Left lobe of liver (tissue), 2 donors: ENCODE data around the gene OPRM1. TPM values are rescaled to one million over a fixed set of nuclear protein-coding genes. Genes with fewer than 3 reads are reported as not detected.

Experiments used
- ATAC-seq: fragments of 200-7000 bp; cut with Tn5 transposase; one replicate; pipeline ENCODE4 v1.9.1; 2020; ENCODE audit warnings: mild to moderate bottlenecking, moderate library complexity
- DNase-seq: peaks from one replicate; pipeline ENCODE4 v3.0.0-alpha.2; 2020; ENCODE audit warnings: low spot score
- total RNA-seq: library from RNA; stranded (reverse); gene quantifications from one replicate; pipeline ENCODE4 v1.2.1, GENCODE V29; 2021
- donor health status: DM: no; HTN: no; CAD: no; lungs with moderate emphysema.
- donor health status: DM: no; HTN: yes; CAD: no.

Gene OPRM1
- total RNA-seq, 1 donor from 2014 or later: not detected

DNA sequence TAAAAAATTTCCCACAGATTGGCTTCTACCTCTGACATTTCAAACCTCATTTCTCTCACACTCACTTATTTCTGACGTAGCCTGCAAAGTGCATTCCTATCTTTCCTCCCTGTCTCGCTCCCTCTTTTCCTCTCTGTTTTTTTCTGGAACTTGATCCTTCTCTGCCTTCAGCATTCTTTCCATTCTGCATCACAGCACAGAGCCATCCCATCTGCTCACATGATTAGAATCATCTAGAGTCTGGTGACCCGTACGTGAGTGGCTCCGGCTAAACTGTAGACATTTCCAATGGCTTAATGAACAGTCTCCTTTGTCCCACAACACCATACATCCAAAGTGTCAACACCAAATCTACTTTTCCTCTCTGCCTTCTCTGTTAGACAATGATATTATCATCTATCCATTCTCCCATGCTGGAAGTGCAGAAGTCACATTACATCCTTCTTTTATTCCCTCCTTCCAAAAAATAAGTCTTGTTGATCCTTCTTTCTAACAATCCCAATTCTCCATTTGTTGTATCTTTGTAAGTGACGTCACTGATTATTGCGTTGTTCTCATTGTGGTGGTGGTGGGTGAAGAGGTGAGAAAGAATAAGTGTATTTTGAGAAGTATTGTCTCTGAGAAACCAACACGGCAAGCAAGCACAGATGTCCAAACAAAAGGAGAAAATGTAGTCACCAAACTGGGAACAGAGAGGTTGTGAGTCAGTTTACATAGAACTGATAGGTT, 41.6 kb downstream of the OPRM1 start:
- ATAC-seq: no peak

GRCh38 chr6:154086510-154086909, 47.5 kb downstream of the OPRM1 start:
- ATAC-seq (no peak), DNase-seq (no peak)

More for the DNA sequence above, 41.6 kb downstream of the OPRM1 start:
- no peak for DNase-seq

DNA sequence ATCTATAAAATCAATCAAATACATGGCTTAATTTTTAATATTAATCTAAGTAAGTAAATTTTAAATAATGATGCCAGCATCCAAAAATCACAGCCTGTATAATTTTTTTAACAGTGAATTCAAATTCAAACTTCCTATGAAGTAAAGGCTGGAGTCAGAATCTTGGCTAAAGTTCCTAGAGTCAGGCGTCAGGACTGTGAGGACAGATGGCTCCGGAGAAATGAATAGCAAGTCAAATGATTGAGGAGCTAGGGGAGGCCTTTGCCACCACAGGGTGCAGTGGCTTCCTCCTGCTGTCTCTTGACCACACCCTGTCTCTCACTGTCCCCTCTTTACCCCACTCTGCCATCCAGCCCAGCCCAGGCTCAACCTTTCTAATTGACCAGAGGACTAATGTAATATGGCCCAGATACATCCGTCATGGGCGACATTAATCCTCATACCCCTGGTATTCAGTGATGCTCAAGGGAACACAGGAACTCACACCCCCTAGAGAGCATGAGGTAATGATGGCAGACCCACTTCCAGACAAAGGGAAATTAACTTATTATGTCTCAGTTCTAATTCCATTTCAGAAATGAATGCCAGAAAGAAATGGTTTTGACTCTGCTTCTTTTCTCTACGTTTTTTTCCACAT, 53.4 kb downstream of the OPRM1 start:
- ATAC-seq: no peak
- no peak for DNase-seq

GRCh38 chr6:154093231-154094044, 54.4 kb downstream of the OPRM1 start:
- DNase-seq: no peak
- no peak for ATAC-seq

DNA sequence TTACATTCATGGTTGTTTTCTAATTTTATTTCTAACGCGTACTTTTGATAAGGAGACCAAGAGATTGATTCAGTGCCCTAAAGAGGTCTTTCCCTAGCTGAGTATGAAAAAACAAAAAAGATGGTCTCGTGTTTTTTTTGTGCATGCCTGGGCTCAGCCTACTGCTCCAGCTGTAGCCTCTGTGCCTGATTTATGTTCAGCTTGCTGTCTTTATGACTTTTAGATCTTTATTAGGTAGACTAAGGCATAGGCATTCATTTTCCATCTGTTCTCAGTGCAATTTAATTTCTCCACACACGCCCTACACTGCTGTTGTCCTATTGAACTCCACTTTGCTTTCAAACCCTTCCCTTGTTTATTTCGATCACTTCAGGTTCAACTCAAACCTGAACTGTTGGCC, 56.5 kb downstream of the OPRM1 start:
- DNase-seq: no peak
- no peak for ATAC-seq

DNA sequence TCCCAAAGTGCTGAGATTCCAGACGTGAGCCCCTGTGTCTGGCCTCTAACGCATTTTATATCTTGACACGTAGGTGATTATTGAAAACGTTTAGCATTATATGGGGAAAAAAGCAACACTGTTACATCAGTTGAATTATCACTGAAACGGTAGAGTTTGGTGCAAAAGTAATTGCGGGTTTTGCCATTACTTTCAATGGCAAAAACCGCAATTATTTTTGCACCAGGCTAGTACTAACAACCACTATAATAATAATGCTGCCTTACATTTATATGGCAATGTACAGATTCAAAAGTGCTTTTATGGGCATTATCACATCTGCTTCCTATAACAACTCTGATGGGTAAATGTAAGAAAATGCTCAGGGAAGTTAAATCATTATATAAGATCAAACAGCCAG, 57.3 kb downstream of the OPRM1 start:
- DNase-seq (no peak), ATAC-seq (no peak)

GRCh38 chr6:154096834-154097233, 57.8 kb downstream of the OPRM1 start:
- ATAC-seq: no peak

GRCh38 chr6:154099211-154099610, 60.2 kb downstream of the OPRM1 start:
- DNase-seq: no peak
- ATAC-seq: no peak

More at GRCh38 chr6:154096834-154097233, 57.8 kb downstream of the OPRM1 start:
- DNase-seq: no peak

GRCh38 chr6:154106251-154106650, 67.2 kb downstream of the OPRM1 start:
- no peak for DNase-seq
- ATAC-seq: no peak

- ATAC-seq: no peak
Observed at GRCh38 chr6:154111025-154111424, 72.0 kb downstream of the OPRM1 start.

DNA sequence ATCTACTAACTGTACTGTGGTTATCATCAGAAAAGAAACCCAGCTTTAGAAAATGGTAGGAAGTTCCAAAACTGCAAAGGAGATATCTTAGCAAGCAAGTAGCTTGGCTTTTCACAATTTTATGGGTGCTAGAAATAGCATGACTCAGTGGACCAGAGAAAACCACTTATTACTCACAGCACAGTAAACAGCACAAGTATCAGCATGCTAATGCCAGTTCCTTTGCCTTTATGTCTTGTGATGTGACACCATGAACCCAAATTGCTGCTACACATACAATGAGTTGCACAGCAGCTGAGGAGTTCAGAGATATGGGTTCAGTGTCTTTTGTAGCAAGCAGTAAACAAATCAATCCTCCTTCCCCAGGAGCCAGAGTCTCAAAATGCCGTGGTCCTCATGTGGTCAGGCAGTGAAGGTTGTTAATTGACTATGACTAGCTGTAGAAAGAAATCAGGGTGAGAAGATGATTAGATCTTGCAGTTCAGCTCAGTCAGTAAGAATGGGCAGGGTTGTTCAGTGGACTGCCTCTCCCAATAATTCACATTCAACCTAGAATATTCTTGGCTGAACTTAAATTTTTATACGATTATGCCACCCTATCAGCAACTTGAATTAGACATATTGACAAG, 73.3 kb downstream of the OPRM1 start:
- ATAC-seq: no peak
- no peak for DNase-seq

More at GRCh38 chr6:154111025-154111424, 72.0 kb downstream of the OPRM1 start:
- DNase-seq: no peak

DNA sequence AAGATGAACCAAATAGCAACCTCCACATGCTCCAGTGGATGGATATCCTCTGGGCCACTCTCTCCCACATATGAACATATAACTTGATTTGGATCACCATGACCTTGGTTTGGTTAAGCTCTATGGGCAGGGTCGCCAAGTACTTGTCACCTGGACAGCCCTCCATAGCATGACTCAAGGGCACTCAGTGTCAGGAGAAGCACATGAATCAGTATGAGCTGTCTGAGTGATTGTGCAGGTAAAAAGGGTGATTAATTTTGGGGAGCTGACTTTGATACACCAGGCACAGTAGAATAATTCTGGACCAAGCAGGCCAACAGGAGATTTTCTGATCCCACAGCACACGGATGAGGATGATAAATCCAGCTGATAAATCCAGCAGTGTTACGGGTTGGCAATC, 74.4 kb downstream of the OPRM1 start:
- no peak for ATAC-seq
- DNase-seq: no peak

DNA sequence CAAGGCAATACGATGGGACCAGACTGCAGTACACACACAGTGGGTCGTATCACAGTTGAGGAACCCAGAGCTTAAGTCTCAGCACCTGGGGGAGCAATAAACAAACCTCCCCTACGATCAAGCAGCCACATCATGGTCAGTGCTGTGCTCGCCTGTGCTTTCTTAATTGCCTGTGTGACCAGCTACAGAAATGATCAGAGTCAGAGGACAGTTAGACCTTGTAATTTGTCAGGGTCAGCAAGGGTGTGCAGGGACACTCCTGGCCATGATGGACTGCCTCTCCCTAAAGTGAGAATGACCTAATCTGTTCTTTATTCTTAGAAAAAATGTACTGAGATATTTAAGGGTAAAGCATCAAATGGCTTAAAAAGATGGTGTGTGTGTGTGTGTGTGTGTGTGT, 78.4 kb downstream of the OPRM1 start:
- DNase-seq (no peak), ATAC-seq (no peak)

GRCh38 chr6:154122195-154122925, 83.3 kb downstream of the OPRM1 start:
- DNase-seq: no peak
- ATAC-seq: no peak

DNA sequence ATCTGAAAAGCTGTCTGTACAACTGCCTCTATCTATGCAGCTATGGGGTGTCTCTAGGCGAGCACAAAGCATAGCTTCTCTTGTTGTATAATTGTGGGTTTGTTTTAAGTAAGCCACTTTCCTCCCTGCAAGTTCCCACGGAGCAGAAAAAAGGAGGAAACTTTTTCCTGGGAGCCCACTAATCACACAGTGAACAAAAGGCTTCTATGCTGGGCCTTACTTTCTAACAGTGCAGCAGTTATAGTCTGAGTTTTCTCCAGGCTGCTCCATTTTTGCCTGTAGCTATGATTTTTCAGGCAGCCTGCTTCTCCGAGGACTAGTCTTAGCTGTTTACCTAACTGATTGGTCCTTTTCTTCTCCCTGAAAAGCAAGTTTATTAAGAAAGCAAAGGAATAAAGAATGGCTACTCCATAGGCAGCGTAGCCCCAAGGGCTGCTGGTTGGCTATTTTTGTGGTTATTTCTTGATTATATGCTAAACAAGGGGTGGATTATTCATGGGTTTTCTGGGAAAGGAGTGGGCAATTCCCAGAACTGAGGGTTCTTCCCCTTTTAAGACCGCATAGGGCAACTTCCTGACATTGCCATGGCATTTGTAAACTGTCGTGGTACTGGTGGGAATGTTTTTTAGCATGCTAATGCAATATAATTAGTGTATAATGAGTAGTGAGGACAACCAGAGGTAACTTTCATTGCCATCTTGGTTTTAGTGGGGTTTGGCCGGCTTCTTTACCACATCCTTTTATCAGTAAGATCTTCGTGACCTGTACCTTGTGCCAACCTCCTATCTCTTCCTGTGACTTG, 84.3 kb downstream of the OPRM1 start:
- ATAC-seq (no peak), DNase-seq (no peak)

GRCh38 chr6:154125421-154125820, 86.4 kb downstream of the OPRM1 start:
- DNase-seq (no peak), ATAC-seq (no peak)

DNA sequence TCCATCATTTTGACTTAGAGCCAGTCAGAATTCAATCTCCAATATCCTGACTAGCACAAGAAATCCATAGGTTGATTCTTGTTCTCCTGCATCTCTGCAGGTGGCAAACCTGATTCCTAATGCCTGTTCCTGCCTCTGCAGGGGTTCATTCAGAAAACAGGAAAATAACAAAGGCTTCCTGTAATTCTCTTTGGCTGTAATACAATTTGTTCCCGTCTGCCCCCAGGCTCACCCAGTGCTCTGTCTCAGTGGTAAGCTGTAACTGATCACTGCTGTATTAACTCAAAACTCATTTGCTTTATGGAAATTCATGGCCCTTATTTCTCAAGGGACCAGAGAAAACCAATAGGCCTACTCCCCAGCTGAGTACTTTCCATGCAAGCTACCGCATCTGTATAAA, 88.6 kb downstream of the OPRM1 start:
- no peak for ATAC-seq

DNA sequence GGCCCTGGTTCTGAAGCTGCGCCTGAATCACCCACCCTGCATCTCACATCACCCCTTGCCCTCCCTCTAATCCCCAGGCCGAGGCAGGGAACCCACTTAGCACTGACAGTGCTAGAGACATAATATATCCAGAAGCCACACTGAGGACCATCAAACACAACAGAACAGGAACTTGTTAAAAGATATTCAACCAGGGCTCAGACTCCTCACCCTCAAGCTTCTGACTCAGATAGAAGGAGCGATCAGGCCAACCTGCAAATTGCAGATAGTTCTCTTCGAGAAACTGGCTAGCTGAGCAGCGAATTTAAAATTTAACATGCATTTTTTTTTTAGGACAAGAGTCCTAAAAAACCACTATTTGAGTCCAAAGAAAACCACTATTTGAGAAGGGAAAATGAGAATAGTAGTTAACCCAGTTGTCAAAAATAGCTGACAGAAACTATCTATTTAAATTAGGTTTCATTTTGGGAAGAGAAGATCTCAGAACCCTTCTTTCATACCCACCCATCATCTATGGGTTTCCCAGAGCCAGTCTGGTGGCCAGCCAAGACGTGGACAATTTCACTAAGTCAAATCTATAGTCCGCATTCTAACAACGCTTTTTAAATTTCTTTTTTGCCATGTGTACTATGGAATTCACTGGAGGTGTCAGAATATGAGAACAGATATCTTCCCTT, 95.6 kb downstream of the OPRM1 start:
- ATAC-seq (no peak), DNase-seq (no peak)

More for the DNA sequence above, 88.6 kb downstream of the OPRM1 start:
- no peak for DNase-seq

DNA sequence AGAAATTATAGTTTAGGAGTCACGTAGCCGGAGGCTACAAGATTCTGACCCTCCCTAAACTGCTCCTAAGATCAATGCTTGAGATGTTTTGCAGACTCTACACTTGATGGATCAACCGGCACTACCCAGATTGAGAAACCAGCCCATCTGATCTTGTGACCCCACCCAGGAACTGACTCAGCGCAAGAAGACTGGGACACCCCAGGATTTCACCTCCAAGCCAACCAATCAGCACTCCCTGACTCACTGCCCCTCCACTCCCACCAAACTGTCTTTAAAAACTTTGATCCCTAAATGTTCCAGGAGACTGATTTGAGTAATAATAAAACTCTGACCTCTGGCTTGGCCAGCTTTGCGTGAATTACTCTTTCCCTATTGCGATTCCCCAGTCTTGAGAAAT, 99.8 kb downstream of the OPRM1 start:
- ATAC-seq: no peak

More for the DNA sequence above, 99.8 kb downstream of the OPRM1 start:
- DNase-seq: no peak
